NT2/D1 (cell line): ENCODE data around the gene SORCS3.

Source experiments
- YY1 ChIP-seq: IDR thresholded peaks from 2 replicates; pipeline ENCODE4 v1.6.1; 2011; ENCODE audit not compliant: insufficient read length, insufficient read depth
- ZNF274 ChIP-seq: IDR thresholded peaks from 2 replicates; pipeline ENCODE4 v1.6.1; 2011; ENCODE audit warnings: mild to moderate bottlenecking, low read depth, low read length

- TF ChIP-seq ZNF274, result no peak
- TF ChIP-seq YY1, result no peak
Observed at GRCh38 chr10:104824380-104825006, 183.4 kb downstream of the SORCS3 start.
